Right lobe of liver (tissue), 6 donors: ENCODE measurements around the gene SMYD4. TPM values are rescaled to one million over a fixed set of nuclear protein-coding genes. Genes with fewer than 3 reads are reported as not detected.
"Not testable (repeated sequence)": the region's sequence is repeated elsewhere in the genome, so short reads cannot be mapped to it uniquely, and the experiment has no call there.

ENCODE experiments used
- ATAC-seq, 4 donors: fragments of 200-7000 bp; cut with Tn5 transposase; one replicate each; pipeline ENCODE4 v1.9.1; 2020; ENCODE audit warnings: mild to moderate bottlenecking in 4 of 4, moderate library complexity in 4 of 4
- DNase-seq, 3 donors: peaks; one replicate each; pipeline ENCODE4 v3.0.0-alpha.2; 2020
- H3K27ac ChIP-seq, 3 donors: fragments of 200-600 bp; one replicate each; pipeline ENCODE4 v1.8.0; 2022
- H3K27me3 ChIP-seq, 2 donors: fragments of 200-600 bp; one replicate each; pipeline ENCODE4 v1.8.0; 2022
- H3K36me3 ChIP-seq, 4 donors: fragments of 200-600 bp; sonication (generic) in 1 of 4; one replicate each; pipeline versions ENCODE4 v1.5.1 to v1.8.0; 2017 to 2022; ENCODE audit warnings: control low read depth in 1 of 4
- H3K4me1 ChIP-seq, 4 donors: fragments of 200-600 bp; sonication (generic) in 1 of 4; one replicate each; pipeline versions ENCODE4 v1.5.1 to v1.8.0; 2017 to 2022; ENCODE audit warnings: control low read depth in 1 of 4
- H3K4me3 ChIP-seq, 3 donors: fragments of 200-600 bp; one replicate each; pipeline ENCODE4 v1.8.0; 2022
- H3K9me3 ChIP-seq, 4 donors: fragments of 200-600 bp; sonication (generic) in 1 of 4; one replicate each; pipeline versions ENCODE4 v1.5.1 to v1.8.0; 2017 to 2022; ENCODE audit warnings: control low read depth in 1 of 4
- CTCF ChIP-seq, 4 donors: fragments of 200-600 bp in 3 of 4; fragments of 450-650 bp in 1 of 4; IDR thresholded peaks; one replicate each; pipeline versions ENCODE4 v1.5.1 to v1.8.0; 2016 to 2022; ENCODE audit warnings: antibody characterized with exemption in 4 of 4, mild to moderate bottlenecking in 2 of 4
- POLR2A ChIP-seq: fragments of 450-650 bp; IDR thresholded peaks from one replicate; pipeline ENCODE4 v1.6.1; 2017; ENCODE audit warnings: antibody characterized with exemption, mild to moderate bottlenecking
- WGBS: methylation state at CpG from one replicate; pipeline ENCODE4 v1.1.6; 2018; ENCODE audit warnings: low coverage, low lambda C conversion rate; ENCODE audit not compliant: insufficient coverage; ENCODE audit errors: missing lambda C conversion rate; 5-methylcytosine and 5-hydroxymethylcytosine counted together
- intact Hi-C, 2 donors: fragments of 100-400 bp; cut with DNase I; formaldehyde crosslinking; loops; one replicate each; pipeline versions ENCODE4 v1.11.2 to v1.14.1; 2022
- total RNA-seq, 6 experiments: library from RNA; depleted of rRNA in 2 of 6; stranded (reverse); fragments of >200 nt in 2 of 6; fragmentation: NEBNext Ultra II Directional in 3 of 6; extraction: Animal tissue kit (Norgen Biotek cat#: 25700) in 3 of 6; gene quantifications; one replicate each; pipeline versions ENCODE4 v1.1.0 to v1.2.4, GENCODE V29; 2016 to 2023
- donor health status: DM: no; HTN: yes; CAD: no.
- donor health status: DM: no; HTN: no; CAD: no.
- donor health status: DM: no; HTN: no; CAD: no.
- donor health status: DM: no; HTN: yes; CAD: no.
- donor health status: DM: no; HTN: yes; CAD: no.

Gene SMYD4
- total RNA-seq, 6 experiments from 2014 or later: 4.6 to 6.7 (median 6.0) TPM

DNA sequence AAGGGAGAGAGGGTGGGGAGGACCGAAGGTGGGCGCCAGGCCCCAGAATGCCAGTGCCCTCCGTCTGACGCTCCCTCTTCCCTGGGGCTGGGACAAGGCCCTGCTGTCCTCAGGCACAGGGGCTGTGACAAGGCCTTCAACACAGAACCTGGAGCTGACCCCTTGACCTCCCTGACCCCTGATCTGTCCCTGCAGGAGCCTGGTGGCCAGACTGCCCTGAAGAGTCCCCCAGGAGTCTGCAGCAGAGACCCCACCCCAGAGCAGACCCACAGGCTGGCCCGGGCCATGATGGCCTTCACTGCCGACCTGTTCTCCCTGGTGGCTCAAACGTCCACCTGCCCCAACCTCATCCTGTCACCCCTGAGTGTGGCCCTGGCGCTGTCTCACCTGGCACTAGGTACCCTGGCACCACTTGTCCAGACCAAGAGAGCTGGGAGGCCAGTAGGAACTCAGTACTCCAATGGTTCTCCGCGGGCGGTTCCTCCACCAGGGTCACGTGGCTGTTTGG is 84.1 kb downstream of the SMYD4 start:
- peak overlapping the region in 2 of 3 donors; percentile 26 to 49 for H3K27ac ChIP-seq
- peak overlapping the region; percentile 66 to 84 (median 79) for H3K4me3 ChIP-seq
- no peaks in the 10 kb centered on the region for H3K27me3 ChIP-seq
- peak in 2 of 3 donors; percentile 60 to 65 for DNase-seq
- no peaks in the 10 kb centered on the region for H3K9me3 ChIP-seq
- peaks cover 0 to 51% (median 17%) of the 10 kb centered on the region in 4 donors for H3K4me1 ChIP-seq
- peak; percentile 3 to 11 (median 8) for ATAC-seq
- intact Hi-C loops: no loop called here
- H3K36me3 ChIP-seq: peaks cover 0 to 43% (median 14%) of the 10 kb centered on the region in 4 donors
- no peak for TF ChIP-seq POLR2A
- TF ChIP-seq CTCF (IDR thresholded peaks at IDR 0.05): no peak
- 30% methylated on average over 2 of the region's 12 CpGs for WGBS

- TF ChIP-seq CTCF (IDR thresholded peaks at IDR 0.05): no peak
- TF ChIP-seq POLR2A: no peak
- intact Hi-C loops: no loop called here
- WGBS: 35% methylated on average over 10 of the region's 29 CpGs
- Histone ChIP-seq H3K27ac (peak overlapping the region; percentile 71 to 88 (median 81)), H3K27me3 (no peaks in the 10 kb centered on the region), H3K9me3 (no peaks in the 10 kb centered on the region), H3K4me1 (peaks cover 0 to 47% (median 16%) of the 10 kb centered on the region in 4 donors), H3K36me3 (peaks cover 0 to 36% (median 12%) of the 10 kb centered on the region in 4 donors), H3K4me3 (peak overlapping the region; percentile 66 to 84 (median 79))
- ATAC-seq: peak; percentile 31 to 45 (median 38)
- peak; percentile 69 to 81 (median 75) for DNase-seq
Observed at GRCh38 chr17:1744551-1745512, 84.9 kb downstream of the SMYD4 start.

- 0% methylated on average over 1 of the region's 2 CpGs for whole genome bisulfite sequencing
- no peak for TF ChIP-seq CTCF (IDR thresholded peaks at IDR 0.05)
- TF ChIP-seq POLR2A: no peak
- Histone ChIP-seq H3K27me3 (no peaks in the 10 kb centered on the region), H3K9me3 (no peaks in the 10 kb centered on the region), H3K4me1 (peaks cover 0 to 33% (median 9%) of the 10 kb centered on the region in 4 donors), H3K36me3 (peaks cover 0 to 19% (median 8%) of the 10 kb centered on the region in 4 donors), H3K4me3 (peak overlapping the region; percentile 66 to 84 (median 79)), H3K27ac (peak overlapping the region; percentile 71 to 88 (median 81))
- intact Hi-C loops: no loop called here
- ATAC-seq: peak; percentile 2 to 20 (median 9)
- DNase-seq: no peak
Observed at GRCh38 chr17:1743088-1743439, 86.6 kb downstream of the SMYD4 start.

DNA sequence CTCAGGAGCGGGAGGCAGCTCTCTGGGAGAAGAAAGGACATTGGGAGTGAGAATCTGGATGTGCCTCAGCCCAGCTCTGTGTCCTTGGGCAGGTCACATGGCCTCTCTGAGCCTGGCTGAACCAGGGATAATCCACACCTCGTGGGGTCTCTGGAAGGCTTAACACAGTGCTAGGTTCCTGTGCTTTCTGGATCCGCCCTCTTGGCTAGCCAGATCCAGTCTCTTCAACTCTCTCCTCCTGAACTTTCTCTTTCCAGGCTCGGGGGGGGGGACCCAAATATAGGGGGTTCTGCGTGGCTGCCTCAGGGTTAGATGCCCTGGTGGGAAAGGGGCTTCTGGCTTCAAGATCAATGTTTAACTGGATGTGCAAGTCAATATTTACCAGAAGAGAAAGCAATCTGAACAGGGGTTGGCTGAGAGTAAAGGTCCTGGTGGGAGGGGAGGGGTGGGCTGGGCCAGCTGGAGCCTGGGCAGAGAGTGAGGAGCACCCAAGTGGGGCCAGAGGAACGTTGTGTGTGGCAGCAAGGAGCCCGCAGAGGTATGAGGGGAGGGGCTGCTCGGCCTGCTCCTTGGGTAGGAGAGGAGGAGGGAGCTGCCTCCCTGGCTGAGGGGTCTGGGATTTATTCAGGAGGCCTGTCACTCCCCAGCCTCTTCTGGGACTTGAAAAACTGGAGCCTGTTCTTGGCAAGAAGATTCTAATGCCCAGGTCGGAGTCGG is 87.2 kb downstream of the SMYD4 start, which contains the start of gene SERPINF2:
TSS of gene SERPINF2 (plus strand) at position 501 of the 717 bp plus-strand sequence. CDS start 2,125 bp downstream, outside the sequence.
- ATAC-seq (peak; percentile 63 to 76 (median 72)), DNase-seq (peak; percentile 77 to 88 (median 86))
- peaks cover 0 to 15% (median 6%) of the 10 kb centered on the region in 4 donors for H3K36me3 ChIP-seq
- H3K4me1 ChIP-seq: peaks cover 0 to 34% (median 10%) of the 10 kb centered on the region in 4 donors
- H3K27ac ChIP-seq: peak within 1 kb of the TSS; percentile 71 to 88 (median 81)
- TF ChIP-seq CTCF (IDR thresholded peaks at IDR 0.05): no peak
- peak; percentile 92 for TF ChIP-seq POLR2A
- H3K4me3 ChIP-seq: peak within 1 kb of the TSS; percentile 66 to 84 (median 79)
- no peaks in the 10 kb centered on the region for H3K27me3 ChIP-seq
- intact Hi-C loops: no loop called here
- WGBS: 28% methylated on average over 6 of the region's 10 CpGs
- H3K9me3 ChIP-seq: no peaks in the 10 kb centered on the region

DNA sequence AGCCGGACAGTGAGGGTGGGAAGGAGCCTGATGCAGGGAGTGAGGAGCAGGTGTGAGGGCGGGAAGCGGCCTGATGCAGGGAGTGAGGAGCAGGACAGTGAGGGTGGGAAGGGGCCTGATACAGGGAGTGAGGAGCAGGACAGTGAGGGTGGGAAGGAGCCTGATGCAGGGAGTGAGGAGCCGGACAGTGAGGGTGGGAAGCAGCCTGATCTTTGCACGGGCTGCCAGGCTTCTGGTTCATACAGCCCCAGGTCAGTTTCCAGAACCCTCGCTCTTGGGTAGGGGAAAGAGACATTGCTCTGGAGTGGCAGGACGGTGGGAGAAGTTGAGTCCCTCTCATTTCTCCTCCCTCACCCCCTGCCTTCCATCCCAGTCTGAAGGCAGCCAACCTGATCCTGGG is 87.8 kb downstream of the SMYD4 start:
- H3K36me3 ChIP-seq, DNase-seq, H3K9me3 ChIP-seq, H3K27me3 ChIP-seq, ATAC-seq, intact Hi-C loops: not testable (repeated sequence)
- Histone ChIP-seq H3K4me3 (peak overlapping the region in 2 of 3 donors; percentile 25 to 26), H3K27ac (peak overlapping the region; percentile 69 to 88 (median 81)), H3K4me1 (peaks cover 0 to 34% (median 11%) of the 10 kb centered on the region in 4 donors)
- WGBS: 73% methylated on average over 5 of the region's 7 CpGs
